Fibroblast of peridontal ligament (primary cell): Measurements from ENCODE around the gene FTO.

Experiments
- DNase-seq: peaks from one replicate; pipeline ENCODE4 v3.0.0-alpha.2; 2010; ENCODE audit errors: extremely low read depth

FTO gene

DNA sequence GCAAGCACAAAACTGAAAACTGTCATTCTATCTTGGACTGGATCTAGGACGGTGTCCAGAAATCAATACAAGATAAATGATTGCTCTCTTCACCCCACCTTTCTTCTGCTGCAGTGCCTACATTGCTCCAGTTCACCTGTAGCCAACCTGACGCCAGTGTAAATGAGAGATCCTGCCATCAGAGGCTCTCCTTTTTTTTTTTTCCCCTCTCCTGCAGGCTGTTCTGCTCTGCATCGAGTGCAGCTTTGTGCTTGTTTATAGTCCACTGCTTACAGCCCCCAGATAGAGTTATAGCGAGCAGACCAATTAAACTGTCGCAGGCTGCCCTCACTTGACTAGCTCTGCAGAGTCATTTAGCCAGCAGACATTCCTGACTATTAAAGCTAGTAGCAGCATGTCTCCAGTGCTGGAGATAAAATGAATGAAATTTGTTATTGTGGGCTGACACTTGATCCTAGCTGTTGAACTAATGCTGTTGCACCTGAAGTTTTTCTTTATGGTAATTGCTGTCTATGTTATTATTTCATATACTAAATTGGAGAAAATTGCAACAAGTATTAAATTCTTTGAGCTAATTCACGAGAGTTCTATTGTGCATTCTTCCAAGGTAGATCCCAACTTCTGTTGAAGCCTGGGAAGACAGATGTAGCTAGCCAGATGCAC, 257.1 kb downstream of the FTO start:
- DNase-seq, result no peak

DNA sequence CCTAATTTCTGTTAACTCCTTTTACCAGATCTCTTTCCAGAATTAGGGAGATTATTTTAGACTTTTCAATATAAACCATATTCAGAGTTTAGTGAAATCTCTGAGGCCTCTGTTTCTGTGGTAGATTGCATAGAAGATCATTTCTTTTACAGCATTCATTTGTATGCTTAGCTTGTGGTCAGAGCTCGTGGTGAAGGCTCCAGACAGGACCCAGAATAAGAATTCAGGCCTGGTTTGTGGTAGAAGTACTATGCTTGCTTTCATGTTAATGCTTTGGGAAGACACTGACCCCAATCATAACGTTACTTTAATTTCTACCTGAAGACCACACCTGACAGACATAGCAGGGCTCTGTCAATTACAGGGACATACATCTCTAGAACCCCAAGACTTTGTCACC, 258.1 kb downstream of the FTO start:
- no peak for DNase-seq

DNA sequence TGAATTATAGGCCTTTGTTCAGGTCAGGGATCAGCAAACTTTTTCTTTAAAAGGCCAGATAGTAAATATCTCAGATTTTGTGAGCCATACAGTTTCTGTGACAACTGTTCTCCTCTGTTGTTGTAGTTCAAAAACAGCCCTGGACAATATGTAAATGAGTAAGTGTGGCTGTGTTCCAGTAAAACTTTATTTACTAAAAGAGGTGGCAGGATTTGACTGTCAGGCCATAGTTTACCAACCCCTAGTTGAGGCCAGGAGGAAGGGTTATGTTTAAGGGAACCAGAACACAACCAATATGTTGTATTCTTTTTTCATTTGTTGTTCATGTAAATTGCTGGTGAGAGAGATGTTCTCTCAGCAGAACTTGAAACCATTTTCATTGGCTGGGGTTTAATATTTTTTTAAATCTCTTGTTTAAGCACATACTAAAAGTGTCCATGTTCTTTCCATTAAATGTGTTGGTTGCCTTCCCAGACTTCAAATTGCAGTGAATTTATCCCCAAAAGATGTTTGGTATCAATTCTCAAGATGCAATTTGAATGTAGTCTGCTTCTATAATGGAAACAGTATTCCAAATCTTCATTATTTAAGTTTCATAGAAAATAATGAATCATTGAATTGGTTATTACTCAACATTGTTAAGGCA, 260.3 kb downstream of the FTO start:
- peak; percentile 64 for DNase-seq

DNA sequence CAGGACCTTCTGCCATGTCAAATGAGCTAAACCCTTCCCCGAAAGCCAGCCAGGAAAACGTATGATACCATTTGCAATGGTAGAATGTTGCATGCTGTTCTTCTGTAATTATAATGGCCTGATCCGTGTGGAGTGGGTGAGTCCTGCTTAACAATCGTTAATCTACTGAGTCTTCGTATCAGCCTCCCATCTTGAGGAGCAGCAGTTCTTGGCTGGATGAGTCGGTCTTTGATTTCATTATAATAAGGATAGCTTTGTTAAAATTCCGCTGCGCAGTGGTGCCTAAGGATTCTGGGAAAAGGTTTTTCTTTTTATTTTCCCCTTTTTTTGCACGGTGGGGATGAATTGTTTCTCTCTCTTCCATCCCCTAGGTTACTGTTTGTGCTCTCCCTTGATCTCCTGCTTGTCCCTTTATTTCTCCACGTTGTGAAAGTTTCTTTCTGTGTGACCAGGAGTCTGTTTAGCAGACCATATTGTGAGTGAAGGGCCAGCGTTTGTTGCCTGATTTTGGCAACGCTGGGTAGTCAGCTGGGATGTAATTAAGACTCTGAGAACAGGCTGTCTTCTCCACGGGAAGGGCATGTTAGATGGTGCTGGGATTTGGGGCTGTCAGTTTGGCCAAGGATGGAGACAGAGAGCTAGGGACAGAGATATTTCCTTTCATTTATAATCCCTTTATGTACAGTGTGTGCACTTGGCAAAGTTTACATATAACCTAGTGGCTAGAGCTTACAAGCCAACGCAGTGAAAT, 263.0 kb downstream of the FTO start:
- no peak for DNase-seq

DNA sequence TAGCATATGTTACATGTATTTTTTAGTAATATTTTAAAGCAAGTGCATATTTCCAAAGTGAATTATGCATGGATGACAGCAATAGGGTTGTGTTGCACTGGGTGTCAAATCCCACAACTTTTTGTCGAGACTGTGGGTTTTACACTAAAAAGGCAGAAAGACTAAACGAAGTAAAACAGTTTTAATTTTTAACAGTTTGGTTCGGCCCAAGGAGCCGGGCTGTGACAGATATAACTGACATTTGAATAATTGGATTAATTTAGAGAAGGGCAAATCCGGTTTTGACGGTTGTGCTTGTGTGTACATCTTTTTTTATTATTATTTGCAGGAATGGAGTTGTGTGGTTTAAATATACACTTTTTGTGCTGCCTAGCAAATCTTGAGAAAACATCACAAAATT, 263.6 kb downstream of the FTO start:
- no peak for DNase-seq

DNA sequence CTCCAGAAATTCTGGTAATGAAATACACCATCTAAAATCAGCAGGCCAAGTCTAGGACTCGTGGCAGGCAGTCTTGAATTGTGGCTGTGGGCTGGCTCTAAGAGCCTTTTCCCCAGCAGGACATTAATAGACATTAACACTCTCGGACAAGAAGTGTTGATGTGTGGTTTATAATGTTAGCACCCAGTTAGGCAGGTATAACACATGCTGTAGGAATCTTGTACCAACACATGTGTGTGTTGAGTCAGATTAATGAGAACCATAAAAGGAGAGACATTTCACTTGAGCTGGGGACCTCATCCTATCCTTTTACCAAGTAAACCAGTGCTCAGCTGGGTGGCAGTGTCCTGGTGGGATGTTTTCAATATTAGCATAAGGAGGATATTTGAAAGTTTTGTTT, 264.5 kb downstream of the FTO start:
- no peak for DNase-seq

DNA sequence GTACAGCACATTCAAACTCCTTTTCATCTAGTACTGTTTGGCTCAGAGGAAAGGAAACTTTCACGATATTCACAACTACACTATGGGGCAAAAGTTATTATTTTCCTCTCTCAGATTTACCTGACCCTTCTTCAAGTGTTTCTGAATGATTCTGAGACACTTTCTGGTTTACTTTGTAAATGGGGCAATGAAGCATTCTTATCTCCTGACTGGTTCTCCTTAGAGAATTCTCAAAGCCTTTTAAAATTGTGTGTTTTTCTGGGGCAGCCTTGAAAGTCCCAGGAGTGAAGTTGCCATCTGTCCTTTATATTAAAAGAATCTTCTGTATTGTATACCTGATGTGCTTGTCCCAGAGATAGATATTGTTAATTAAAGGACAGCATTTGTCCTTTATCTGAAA, 264.9 kb downstream of the FTO start:
- DNase-seq, result peak; percentile 56

DNA sequence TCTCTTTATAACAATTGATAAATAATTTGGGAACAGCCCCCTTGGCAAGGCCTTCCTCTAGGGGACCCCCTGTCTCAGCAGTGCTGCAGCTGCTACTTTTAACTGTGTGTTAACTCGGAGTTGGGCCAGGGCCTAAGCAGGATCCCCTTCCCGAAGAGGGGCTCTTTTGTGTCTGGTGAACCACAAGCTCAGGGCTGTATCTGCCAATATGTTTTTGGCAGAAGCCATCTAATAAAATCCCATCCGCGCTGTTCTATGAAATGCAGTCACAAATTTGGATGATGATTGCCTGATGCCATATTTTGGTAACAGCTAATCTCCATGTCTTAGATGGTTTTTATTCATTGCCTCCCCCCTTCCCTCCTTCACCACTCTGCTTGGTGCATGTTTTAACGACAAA, 267.7 kb downstream of the FTO start:
- DNase-seq, result no peak

DNA sequence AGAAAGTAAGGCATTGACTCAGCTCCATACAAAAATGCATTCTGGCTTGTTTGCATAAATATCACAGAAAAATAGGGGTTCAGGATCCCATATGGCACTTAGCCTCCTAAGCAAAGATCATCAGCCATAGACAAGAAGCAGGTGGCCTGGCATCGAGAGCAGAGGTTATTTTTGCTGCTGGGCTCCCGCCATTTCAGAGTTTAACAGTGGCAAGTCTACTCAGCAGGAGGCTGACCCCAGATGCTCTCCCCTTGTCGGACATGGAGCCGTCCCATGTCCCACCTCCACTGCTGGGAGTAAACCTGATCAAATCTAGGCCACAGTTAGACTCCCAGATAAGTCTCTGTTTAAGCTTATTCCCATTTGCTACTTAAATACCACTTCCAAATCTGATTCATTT, 269.1 kb downstream of the FTO start:
- no peak for DNase-seq

DNA sequence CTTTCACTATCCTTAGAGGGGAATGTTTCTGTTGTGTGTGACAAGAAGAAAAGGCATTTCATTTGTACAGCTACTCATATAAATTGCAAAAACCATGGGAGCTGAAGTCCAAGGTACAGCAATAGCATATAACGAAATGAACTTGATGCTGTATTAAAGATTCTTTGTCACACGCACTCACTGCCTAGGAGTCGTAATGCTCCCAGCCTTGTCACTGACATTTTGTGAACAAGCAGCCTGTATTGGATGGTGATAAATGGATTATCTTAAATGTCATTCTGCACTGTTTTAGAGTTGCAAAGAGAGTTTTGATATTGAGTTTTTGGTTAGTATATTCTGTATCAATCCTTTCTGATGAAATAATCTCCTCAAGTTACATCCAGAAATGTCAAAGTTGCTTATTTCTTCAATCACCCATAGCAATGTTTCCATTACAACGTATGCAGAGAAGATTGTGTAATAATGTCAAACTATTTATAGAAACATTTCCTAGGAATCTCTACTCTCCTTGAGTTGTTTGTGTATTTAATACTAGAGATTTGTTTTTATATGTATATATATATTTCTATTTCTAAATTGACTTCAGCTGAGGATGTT, 270.6 kb downstream of the FTO start:
- peak; percentile 84 for DNase-seq

DNA sequence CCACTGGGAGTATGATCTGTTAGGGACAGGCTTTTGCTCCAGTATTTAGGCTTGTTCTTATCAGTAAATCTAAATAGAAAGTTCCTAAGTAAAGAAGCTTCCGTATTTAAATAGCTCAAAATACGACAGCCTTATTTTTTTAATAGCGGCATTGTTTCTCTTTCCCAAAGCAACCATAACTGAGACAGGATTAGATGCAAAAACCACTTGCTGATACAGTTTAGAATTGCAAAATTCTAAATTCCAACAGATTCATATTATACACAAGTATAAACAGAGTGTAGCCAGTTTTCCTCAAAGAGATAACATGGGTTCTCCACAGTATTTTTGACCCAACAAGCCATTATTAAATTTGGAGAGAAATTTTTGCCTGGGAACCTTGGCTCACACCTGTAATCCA, 276.7 kb downstream of the FTO start:
- no peak for DNase-seq

DNA sequence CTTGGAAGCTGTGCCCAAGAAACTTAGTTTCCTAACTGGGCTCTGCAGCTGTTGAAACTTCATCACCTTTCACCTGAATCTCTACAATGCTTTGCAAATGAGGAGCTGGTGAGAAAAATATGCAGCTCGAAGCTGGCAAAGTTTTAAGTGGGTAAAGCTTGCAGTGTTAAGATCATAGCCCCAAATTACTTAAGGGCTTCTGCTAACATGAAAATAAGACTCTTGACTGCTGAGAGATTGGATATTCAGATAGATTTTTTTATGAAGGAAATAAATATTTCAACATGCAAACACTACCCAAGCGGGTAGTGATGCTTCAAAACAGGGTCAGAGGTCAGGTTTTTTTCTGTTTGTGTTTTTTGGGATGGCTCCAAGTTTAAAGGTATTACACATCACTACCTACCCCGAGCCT, 278.7 kb downstream of the FTO start:
- no peak for DNase-seq

DNA sequence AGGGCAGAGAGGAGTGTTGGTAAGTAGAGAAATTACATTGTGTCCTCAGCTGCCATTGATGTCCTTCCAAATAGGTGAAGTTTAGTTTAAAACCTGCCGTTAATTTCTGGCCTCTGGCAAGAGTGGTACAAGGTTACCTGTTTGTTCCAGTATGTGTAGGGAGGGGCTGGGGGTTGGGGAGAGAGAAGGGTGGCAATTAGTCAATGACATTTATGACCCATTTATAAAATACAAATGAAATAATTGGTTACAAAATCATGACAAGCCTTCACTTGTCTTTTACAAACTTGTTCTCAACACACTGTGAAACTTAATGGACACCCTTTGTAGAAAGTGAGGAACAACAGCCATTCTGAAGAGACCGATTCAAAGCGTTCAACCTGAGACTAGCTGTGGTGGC, 281.0 kb downstream of the FTO start:
- no peak for DNase-seq

DNA sequence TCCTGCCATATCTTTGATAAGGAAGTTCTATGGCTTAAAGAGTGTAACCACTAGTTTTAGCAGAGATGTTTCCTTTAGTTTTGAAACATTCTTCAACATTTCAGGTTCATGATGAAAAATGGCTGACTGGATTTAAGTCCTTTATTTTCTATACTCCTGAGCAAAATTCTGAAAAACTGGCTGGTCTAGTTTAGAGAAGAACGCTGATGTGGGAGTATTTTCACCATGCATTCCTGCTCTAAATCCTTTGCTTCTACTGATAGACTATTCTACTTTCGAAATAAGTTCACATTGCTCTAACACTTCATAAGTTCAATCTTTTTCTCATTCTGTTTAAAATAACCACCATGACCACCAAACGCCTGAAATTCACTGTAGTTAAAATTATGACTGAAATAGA, 281.9 kb downstream of the FTO start:
- DNase-seq, result no peak

DNA sequence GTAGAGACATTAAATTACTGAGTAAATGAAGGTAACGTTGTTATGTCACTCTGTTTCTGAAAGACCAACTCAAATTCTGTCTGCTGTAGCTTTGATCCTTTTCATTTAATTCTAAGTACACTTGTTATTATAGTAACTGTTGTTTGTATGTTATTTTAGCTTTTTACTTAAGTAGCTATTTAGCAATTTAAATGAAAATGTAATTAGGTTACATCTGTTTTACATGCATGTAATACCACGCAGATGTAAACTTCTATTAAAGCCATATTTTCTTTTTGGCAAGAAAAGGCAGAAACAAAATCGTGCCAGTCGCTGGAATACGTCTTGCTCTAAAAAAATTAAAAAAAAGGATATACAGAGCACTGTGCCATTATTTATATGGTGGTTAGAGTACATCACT, 282.8 kb downstream of the FTO start:
- no peak for DNase-seq

DNA sequence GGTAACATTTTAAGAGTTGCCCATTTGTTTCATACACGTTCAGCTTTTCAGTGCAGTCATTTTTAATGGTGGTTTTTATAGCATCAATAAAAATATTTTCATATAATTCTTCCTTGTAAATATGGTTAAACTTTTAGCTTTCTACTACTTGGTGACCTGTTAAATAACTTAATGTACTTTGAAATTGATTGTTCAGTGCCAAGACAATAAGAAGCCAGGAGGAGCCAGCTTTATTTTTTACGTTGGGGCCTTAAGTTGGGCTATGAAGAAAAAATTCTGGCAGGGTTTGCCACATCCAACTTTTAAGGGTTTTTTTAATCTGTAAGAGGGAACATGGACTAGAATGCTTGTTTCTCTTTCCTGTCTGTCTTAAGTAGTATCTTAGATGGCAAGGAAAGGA, 284.2 kb downstream of the FTO start:
- DNase-seq, result no peak

DNA sequence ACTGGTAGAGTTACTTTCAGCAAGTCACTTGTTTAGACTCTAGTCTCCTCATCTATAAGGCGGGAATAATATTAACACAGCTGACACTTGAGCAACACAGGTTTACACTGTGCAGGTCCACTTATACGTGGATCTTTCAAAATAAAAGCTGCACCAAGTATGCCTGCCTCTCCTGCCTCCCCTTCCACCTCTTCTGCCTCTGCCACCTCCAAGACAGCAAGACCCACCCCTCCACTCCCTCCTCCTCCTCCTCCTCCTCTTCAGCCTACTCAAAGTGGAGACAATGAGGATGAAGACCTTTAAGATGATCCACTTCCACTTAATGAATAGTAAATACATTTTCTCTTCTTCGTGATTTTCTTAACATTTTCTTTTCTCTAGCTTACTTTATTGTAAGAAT, 285.6 kb downstream of the FTO start:
- DNase-seq, result no peak

DNA sequence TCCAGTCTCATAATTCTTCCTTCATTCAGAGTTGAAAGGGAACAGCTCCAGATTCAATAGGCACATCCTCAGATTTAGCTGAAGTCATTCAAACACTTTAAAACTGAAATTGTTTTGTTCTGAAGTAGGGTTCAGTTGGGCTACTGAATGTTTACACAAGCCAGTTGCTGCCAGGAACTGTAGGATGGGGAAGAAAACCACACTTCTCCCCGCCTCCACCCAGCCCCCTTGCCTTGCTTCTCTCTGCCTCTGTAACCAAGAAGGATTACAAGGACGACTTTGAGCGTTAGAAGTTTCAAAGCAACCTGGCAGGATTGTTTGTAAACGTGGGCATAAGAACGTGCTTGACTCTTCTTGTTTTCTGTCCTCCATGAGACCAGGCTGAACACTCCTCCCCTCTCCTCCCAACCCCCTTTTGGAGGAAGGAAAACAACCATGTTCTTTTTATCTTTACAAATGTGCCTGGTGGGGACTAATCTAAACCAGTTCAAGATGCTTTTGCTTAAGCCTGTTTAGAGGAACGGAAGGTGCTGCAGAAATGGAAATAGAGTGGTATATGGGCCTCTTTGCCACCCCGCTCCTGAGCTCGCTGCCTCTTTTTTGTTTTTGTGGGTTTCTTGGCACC, 287.9 kb downstream of the FTO start:
- DNase-seq, result peak; percentile 87

DNA sequence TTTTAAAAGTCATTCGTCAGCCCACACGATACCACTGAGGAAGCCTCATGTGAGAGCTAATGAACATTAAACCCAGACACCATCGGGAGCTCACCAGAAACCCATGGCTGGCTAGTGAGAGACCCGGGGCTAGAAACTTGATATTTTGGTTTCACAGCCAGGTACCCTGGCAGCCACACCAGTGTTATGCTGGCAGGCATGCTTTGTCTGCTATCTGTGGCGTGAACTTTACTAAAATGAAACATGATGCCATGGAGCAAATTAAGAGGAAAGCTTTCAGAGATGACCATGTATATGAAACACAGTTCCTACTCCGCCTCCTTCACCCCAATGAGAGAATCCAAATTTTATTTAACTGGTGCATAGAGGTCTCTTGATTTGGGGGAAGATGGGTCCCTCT, 291.4 kb downstream of the FTO start:
- no peak for DNase-seq

DNA sequence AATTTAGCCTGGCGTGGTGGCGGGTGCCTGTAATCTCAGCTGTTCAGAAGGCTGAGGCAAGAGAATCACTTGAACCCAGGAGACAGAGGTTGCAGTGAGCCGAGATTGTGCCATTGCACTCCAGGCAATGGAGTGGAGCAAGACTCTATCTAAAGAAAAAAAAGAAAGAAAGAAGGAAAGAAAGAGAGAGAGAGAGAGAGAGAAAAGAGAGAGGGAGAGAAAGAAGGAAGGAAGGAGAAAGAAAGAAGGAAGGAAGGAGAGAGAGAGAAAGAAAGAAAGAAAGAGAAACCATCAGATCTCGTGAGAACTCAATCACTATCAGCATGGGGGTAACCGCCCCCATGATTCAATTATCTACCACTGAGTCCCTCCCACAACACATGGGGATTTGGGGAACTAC, 293.0 kb downstream of the FTO start:
- DNase-seq, result no peak

DNA sequence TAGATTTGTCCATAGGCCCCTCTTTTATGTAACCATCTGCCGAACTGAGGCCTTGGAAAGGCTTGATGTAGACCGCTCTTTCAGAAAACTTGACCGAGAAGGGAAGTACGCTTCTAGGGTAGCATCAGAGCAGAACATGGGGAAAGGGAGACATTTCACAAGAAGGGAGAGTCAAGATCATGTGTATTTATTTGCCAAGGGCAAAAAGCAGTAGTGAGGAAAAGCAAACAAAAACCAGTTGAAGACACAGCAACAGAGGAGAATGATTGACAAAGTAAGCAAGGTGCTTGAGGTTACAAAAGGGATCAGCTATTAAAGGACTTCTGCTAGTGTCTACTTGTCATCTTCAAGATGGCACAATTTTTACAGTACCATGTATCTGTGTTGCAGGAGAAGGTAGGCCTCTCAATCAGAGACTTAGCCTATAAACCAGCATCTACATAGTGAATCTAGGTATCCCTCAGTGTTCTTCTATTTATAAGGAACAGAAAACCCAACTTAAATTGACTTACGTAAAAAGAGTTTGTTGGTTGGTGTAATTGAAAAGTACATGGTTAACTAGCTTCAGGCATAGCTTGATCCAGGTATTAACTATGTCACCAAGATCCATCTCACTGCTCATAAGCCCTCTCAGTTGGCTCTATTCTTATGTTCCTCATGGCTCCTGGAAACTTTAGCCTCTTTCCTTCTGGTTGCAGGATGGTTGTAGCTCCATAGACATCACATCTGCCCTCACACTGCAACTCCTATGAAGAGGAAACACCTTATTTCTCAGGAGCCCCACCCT, 294.3 kb downstream of the FTO start:
- no peak for DNase-seq
